Uterus (tissue), 4 donors: ENCODE data around the gene KDM6B. TPM values are rescaled to one million over a fixed set of nuclear protein-coding genes. Genes with fewer than 3 reads are reported as not detected.
"Not testable (repeated sequence)": the region's sequence is repeated elsewhere in the genome, so short reads cannot be mapped to it uniquely, and the experiment has no call there.

Experiments
- DNase-seq, 2 donors: peaks; one replicate each; pipeline ENCODE4 v3.0.0-alpha.2; 2019 to 2020
- H3K27ac ChIP-seq, 2 donors: fragments of 200-600 bp; sonication (generic); 1 replicate in 1 of 2; 2 replicates in 1 of 2; pipeline ENCODE4 v1.5.1; 2016 to 2018
- H3K27me3 ChIP-seq, 2 donors: fragments of 200-600 bp; sonication (generic); one replicate each; pipeline ENCODE4 v1.5.1; 2018 to 2019; ENCODE audit warnings: control low read depth in 1 of 2
- H3K36me3 ChIP-seq, 2 donors: fragments of 200-600 bp; sonication (generic); one replicate each; pipeline ENCODE4 v1.5.1; 2019; ENCODE audit warnings: control low read depth in 1 of 2
- H3K4me1 ChIP-seq, 2 donors: fragments of 200-600 bp; sonication (generic); one replicate each; pipeline ENCODE4 v1.5.1; 2018 to 2019; ENCODE audit warnings: control low read depth in 1 of 2
- H3K4me3 ChIP-seq, 2 donors: fragments of 200-600 bp; sonication (generic); 1 replicate in 1 of 2; 2 replicates in 1 of 2; pipeline ENCODE4 v1.5.1; 2018 to 2019; ENCODE audit warnings: mild to moderate bottlenecking in 1 of 2
- H3K9me3 ChIP-seq, 2 donors: fragments of 200-600 bp; sonication (generic); one replicate each; pipeline ENCODE4 v1.5.1; 2019; ENCODE audit warnings: control low read depth in 1 of 2
- POLR2A ChIP-seq, 2 donors: fragments of 450-650 bp; IDR thresholded peaks; one replicate each; pipeline ENCODE4 v1.6.1; 2016; ENCODE audit warnings: antibody characterized with exemption in 2 of 2, mild to moderate bottlenecking in 1 of 2, moderate library complexity in 1 of 2
- intact Hi-C: fragments of 100-400 bp; cut with DNase I; formaldehyde crosslinking; loops from one replicate; pipeline ENCODE4 v1.15.1; 2023; ENCODE audit warnings: low total_unique reads
- total RNA-seq, 4 donors: library from RNA; depleted of rRNA in 3 of 4; stranded (reverse); fragments of >200 nt in 3 of 4; gene quantifications; one replicate each; pipeline versions ENCODE4 v1.1.0 to v1.2.4, GENCODE V29; 2014 to 2023
- TF ChIP-seq, protein P1 (sequence below), 4 experiments: fragments of 200-600 bp in 2 of 4; fragments of 450-650 bp in 2 of 4; sonication (generic) in 2 of 4; IDR thresholded peaks; one replicate each; pipeline ENCODE4 v1.5.1; 2016 to 2019; ENCODE audit warnings: antibody characterized with exemption in 4 of 4, mild to moderate bottlenecking in 2 of 4, moderate library complexity in 1 of 4
- donor health status: DM: yes; HTN: yes; CAD: no.

Gene KDM6B
- total RNA-seq, 4 donors from 2014 or later, result 2.6 to 47.9 (median 4.4) TPM

DNA sequence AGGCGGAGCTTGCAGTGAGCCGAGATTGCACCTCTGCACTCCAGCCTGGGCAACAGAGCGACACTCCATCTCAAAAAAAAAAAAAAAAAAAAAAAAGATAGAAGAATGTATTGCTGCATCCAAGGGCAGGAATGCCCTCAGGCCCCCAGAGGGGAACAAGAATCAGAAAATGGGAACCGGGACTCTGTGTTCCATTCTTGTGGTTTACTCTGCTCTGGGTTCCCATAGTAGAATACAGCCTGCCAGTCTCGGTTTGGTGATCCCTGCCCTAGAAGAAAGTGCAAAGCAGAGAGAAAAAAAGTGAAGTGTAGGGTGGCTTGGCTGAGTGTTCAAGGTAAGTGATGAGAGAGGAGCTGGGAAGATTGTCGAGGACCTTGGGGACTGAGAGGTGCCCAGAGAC is 27.4 kb upstream of the KDM6B start:
- Histone ChIP-seq H3K4me1 (no peaks in the 10 kb centered on the region), H3K27ac (no peak overlapping the region), H3K36me3 (no peaks in the 10 kb centered on the region), H3K4me3 (no peak overlapping the region), H3K9me3 (no peaks in the 10 kb centered on the region), H3K27me3 (no peaks in the 10 kb centered on the region)
- no peak for DNase-seq
- intact Hi-C loops, result no loop called here
- no peak for TF ChIP-seq POLR2A (IDR thresholded peaks at IDR 0.05)
- TF ChIP-seq, protein P1, sequence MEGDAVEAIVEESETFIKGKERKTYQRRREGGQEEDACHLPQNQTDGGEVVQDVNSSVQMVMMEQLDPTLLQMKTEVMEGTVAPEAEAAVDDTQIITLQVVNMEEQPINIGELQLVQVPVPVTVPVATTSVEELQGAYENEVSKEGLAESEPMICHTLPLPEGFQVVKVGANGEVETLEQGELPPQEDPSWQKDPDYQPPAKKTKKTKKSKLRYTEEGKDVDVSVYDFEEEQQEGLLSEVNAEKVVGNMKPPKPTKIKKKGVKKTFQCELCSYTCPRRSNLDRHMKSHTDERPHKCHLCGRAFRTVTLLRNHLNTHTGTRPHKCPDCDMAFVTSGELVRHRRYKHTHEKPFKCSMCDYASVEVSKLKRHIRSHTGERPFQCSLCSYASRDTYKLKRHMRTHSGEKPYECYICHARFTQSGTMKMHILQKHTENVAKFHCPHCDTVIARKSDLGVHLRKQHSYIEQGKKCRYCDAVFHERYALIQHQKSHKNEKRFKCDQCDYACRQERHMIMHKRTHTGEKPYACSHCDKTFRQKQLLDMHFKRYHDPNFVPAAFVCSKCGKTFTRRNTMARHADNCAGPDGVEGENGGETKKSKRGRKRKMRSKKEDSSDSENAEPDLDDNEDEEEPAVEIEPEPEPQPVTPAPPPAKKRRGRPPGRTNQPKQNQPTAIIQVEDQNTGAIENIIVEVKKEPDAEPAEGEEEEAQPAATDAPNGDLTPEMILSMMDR (IDR thresholded peaks at IDR 0.05), result no peak

DNA sequence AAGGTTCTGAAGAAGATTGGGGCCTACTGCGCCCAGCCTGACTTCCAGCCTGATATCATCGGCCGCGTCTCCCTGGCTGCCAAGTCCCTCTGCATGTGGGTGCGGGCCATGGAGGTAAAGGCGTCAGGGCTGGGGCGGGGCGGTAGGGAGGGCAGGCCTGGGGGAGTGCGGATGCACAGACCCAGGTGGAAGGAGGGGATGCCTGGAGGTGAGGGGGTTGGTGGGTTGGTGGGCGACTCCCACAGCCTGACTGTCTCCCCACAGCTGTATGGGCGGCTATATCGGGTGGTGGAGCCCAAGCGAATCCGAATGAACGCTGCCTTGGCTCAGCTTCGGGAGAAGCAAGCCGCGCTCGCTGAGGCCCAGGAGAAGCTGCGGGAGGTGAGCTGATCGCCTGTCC is 26.8 kb upstream of the KDM6B start:
- intact Hi-C loops, result no loop called here
- Histone ChIP-seq H3K4me3 (no peak overlapping the region), H3K27me3 (no peaks in the 10 kb centered on the region), H3K36me3 (no peaks in the 10 kb centered on the region), H3K9me3 (no peaks in the 10 kb centered on the region), H3K27ac (no peak overlapping the region), H3K4me1 (no peaks in the 10 kb centered on the region)
- DNase-seq, result no peak
- TF ChIP-seq, protein P1 (IDR thresholded peaks at IDR 0.05), result no peak
- no peak for TF ChIP-seq POLR2A (IDR thresholded peaks at IDR 0.05)

DNA sequence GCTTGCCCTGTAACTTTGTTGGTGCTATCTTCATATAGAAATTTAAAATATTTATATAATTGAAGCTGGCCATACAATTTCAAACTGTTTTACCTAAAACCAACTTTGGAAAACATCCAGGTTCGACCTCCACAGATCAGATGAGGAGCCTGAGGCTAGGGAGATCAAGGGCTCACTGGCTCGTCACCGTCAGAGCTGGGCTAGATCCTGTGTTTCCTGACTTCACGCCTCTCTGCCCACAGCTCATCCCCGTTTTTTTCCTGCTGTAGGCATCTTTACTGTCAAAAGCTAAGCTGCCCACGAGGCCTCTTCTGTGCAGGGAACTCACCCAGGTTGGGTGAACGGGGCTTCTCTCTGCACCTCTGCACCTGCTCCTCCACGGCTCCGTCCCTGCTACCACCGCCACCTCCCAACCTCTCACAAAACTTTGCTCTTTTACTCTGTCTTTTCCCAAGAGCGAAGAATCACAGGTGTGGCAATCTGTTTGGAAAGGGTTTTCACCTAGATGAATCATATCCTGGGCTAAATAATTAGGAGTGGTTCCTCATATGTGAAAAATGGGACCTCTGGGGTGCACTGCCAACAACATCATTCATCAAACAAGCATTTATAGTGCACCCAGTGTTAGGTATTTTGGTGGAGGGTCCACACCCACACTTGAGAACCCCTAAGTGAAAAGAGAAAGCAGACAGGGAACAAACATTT is 24.8 kb upstream of the KDM6B start:
- H3K9me3 ChIP-seq, result no peaks in the 10 kb centered on the region
- intact Hi-C loops, result no loop called here
- H3K4me1 ChIP-seq, result no peaks in the 10 kb centered on the region
- no peak overlapping the region for H3K4me3 ChIP-seq
- H3K27ac ChIP-seq, result no peak overlapping the region
- H3K27me3 ChIP-seq, result no peaks in the 10 kb centered on the region
- DNase-seq, result no peak
- H3K36me3 ChIP-seq, result no peaks in the 10 kb centered on the region
- TF ChIP-seq, protein P1 (IDR thresholded peaks at IDR 0.05), result no peak
- no peak for TF ChIP-seq POLR2A (IDR thresholded peaks at IDR 0.05)

DNA sequence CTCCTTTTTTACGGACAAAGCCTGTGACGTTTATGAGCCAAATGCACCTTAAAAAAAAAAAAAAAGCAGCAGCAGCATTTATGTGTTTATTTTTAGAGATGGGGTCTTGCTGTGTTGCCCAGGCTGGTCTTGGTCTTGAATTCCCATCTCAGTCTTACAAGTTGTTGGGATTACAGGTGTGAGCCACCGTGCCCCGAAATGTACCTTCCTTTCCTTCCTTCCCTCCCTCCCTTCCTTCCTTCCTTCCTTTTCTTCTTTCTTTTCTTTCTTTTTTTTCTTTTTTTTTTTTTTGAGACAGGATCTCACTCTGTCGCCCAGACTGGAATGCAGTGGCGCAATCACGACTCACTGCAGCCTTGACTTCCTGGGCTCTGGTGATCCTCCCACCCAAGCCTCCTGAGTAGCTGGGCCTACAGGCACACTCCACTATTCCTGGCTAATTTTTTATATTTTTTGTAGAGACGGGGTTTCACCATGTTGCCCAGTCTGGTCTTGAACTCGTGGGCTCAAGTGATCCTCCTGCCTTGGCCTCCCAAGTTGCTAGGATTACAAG is 24.1 kb upstream of the KDM6B start:
- intact Hi-C loops, H3K4me1 ChIP-seq, H3K27me3 ChIP-seq, H3K27ac ChIP-seq, DNase-seq, H3K4me3 ChIP-seq, H3K9me3 ChIP-seq, H3K36me3 ChIP-seq: not testable (repeated sequence)

DNA sequence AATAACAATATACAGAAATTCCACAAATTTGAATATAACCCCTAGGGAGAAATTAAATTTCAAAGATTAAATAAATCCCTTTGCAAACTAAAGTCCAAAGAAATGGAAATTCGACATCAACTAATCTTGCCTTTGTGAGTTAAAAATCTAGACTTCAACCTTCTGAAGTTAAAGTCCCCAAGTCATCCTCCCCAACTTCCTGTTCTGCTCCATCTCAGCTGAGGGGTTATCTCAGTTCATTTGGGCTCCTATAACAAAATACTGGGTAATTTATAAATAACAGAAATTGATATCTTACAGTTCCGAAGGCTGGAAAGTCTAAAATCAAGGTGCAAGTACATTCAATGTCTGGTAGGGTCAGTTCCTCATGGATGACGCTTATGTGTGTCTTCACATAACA is 22.8 kb upstream of the KDM6B start:
- Histone ChIP-seq H3K27ac (no peak overlapping the region), H3K27me3 (no peaks in the 10 kb centered on the region), H3K4me1 (no peaks in the 10 kb centered on the region), H3K36me3 (no peaks in the 10 kb centered on the region), H3K9me3 (no peaks in the 10 kb centered on the region), H3K4me3 (no peak overlapping the region)
- intact Hi-C loops, result no loop called here
- no peak for DNase-seq
- TF ChIP-seq, protein P1 (IDR thresholded peaks at IDR 0.05), result no peak
- TF ChIP-seq POLR2A (IDR thresholded peaks at IDR 0.05), result no peak
